HG03521 (cell line): ENCODE measurements around the gene SHC1.

Experiments
- ATAC-seq: cut with Tn5 transposase; IDR thresholded peaks from one replicate; pipeline ENCODE4 v1.9.1; 2021; ENCODE audit warnings: mild to moderate bottlenecking, moderate library complexity; ENCODE audit not compliant: unreplicated experiment

The SHC1 gene

GRCh38 chr1:155009221-155009711, 38.7 kb upstream of the SHC1 start:
- no peak for ATAC-seq

DNA sequence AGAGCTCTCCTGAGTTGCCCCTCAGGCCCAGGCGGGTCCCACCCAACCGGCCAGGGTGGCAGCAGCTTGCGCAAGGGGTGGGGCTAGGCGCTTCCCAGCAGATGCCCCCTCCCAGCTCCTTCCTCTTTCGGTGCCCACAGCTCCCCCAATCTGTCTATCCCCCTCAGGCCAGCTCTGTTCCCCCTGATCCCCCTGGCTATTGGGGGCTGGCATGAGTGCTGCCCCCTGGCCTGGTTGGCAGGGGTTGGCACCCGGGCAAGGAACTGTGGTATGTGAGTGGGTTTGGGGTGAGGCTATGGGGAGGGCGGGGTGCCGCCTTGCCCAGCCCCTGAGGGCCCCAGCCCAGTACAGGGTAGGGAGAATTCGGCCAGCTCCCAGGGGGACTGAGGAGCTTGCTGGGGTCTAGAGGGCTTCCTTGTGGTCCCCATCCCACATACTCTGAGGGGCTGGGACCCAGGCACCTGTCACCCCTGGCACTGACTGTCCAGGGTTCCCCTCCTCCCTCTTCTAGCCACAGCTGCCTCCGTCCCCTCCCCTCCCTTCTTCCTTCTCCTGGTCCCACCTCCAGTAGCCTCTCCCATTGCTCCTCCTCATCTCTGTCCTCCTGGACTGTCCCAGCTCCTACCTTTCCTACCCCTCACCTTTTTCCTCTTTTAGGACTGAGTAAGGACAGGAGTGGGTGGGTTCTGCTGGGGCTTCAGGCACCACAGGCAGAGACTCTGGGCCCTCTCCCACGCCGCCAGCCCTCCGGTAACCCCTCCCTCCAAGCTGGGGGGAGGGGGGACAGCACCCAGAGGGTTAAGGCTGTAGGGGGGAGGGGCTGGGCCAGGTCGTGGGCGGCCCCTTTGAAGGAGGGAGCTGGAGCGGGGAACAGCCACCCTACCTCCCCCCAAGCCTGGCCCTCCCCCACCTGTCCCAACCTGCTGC, 37.7 kb upstream of the SHC1 start:
- no peak for ATAC-seq

DNA sequence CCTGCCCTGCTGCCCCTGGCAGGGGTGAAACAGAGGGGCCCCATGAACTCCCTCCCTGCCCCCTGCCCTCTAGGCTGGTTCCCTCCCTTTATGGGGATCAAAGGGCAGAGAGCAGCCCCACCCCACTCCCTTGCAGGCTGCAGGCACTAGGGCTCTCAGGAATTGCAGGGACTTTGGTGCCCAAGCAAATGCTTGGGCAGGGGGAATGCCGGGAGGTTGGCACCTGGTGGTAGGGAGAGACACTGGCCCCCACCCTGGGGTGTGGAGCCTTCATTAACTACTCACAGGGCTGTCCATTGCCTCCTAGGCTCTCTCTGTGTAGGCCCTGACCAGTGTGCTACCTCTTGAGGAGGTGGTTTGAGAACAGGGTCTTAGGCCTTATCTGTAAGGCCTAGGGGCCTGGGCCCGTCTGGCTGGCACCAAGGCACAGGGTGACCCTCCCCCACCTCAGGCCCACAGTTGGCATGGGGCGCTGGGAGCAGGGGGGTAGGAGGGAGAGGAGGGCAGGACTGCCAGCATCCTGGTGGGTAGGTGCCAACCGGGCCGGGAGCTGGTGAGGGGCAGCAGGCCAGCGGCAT, 36.8 kb upstream of the SHC1 start:
- ATAC-seq: no peak

DNA sequence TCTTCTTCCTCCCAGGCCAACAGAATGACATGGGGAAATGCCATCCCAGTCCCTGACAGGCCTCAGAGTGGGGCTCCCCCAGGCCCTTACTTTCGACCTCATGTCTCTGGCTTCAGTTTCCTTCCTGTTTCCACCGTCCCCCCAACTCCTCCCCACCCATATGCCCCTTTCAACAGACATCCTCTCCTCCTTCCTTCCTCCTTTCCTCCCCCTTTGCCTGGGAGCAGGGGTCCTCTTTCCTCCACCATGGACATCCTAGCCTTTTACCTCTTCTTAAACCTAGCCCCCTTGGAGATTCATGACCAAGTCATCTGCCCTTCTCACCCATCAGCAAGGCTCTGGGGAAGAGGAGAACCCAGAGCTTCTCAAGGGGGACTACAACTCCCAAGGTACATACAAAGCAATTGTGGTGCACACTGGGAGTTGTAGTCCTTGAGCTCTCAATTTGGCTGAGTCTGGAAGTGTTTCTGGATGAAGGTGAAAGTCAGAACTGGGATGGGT, 36.1 kb upstream of the SHC1 start:
- ATAC-seq: no peak

DNA sequence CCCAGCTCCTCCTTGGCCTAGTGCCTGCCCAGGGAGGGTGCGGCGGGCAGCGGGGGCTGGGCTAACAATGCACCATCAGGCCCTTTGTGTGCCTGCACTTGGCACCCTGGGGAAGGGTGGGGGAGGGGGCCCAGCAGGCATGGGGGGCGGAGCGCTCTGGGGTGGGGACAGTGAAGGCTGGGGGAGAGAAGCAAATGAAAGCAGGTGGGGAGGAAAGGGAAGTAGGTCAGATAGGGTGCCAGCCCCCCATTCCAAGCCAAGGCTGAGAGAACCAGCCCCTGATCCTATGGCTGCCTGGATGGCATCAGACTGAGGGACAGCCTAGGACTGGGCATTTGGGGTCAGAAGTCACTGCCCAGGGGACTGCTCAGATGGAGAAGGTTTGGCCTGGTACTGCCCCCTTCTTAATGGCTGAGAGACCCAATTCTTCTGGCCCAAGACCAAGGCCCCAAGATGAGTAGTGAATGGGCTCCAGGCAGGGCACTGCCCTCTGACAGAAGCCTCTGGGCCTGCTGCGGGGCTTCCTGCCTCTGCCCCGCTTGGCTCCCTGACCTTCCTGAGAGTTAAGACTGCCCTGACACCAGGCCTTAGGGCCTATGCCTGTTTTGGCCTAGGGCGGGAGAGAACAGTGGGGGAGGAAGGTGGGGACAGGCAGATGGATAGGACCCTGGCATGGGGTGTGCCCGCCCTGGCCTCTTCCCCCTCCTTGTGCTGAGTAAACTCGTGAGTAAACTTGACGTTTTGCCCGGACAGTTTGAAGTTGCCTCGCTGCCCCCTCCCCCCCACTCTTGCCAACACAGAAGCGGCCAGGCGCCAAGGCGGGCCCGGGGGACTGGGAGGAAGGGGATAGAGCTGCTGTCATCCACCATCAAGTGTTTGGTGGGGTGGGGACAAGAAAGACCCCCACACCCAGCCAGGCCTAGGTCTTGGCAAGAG, 34.8 kb upstream of the SHC1 start:
- no peak for ATAC-seq

DNA sequence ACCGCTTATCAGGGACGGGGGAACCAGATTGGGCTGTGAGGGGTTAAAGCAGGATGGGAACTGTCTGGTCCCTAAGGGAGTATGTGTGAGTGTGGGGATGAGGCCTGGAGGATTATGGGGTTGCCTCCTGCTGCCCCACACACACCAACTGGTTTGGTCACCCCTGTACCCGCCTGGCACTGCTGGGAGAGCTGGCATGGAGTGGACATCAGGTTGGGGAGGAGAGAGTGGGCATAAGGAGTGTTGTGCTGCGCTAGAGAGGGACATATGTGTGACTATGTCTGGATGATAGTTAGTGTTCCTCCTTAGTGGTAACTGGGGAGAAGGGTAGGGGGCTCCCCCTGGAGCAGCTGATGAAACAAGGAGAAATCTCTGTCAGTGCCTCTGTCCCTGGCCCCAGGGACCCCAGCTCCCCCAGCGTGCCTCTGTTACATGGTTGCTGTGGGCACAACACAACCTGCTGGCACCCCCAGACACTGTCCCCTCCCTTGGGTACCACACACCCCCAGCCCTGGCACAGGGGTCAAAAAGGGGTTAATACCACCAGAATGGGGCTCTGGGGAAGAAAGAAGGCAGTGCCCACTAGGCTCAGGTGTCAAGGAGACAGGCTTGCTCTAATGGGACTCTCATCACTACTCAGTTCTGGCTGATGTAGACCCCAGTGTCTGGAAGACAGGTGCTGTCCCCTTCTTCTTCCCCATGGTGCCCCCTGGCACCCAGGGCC, 34.0 kb upstream of the SHC1 start:
- ATAC-seq: no peak

DNA sequence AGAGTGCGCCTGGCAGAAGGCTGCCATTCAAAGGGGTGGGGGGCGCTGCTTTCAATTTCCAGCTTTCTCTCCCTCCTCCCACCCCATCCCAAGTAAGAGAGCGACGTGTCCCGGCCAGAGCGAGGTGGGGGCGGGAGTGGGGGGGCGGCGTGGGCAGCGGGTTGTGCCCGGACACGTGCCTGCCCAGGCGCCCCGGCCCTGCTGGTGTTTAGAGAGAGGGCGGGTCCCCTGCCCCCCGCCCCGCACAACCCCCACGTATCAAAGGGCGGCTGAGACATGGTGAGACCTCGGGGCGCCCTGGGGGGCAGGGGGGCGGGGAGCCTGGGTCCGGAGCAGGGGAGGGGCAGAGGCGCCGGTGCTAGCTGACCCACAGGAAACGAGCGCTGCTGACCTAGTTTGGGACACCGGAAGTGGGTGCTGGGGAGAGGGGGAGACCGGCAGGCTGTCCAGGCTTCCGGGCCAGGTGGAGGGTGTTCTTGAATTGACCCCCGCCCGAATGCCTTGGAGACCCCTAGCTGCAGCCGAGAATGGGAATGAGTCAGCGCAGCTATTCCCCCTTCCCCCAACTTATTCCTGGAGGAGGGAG, 33.3 kb upstream of the SHC1 start:
- ATAC-seq: no peak

DNA sequence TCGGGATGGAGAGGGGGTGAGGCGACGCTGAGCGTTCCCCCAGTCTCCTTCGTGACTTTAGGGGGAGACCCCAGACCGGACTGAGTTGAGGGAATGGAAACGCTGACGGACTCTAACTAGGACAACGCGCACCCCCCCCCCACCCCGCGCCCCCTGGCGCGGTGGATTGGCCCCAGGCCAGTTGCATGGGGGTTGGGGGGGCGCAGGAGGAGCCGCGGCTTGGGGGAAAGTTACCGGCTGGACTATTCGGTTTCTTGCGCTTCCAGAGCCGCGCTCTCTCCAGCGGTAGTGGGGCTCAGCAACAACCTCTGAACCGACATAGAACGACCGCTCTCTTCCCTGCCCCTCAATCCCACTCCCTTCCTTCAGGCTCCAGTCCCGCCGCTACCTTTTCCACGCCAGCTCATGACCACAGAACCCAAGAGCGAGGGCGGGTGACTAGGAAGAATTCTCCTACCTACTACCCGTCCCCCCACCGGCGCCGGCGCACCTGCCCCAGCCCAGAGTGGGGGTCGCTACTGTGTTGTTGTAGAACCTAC, 32.7 kb upstream of the SHC1 start:
- ATAC-seq: no peak

GRCh38 chr1:155002464-155003226, 32.1 kb upstream of the SHC1 start, which contains the start of gene ZBTB7B:
ZBTB7B (plus strand) TSS chr1:155002802; CDS start chr1:155014661, 11,859 bp downstream.
- peak; percentile 4 for ATAC-seq

GRCh38 chr1:155001675-155002463, 31.3 kb upstream of the SHC1 start:
- ATAC-seq: peak; percentile 56

DNA sequence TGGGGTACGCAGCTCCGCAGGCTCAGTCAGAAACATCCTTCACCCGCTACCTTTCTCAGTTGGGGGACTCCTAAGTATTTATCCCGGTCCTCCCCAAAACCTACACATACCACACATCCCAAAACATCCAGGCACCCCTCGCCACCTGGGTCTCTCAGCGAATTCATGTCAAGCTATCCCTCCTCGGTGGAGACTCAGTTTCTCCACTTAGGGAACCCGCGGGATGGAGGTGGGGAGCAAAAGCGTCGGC, 30.8 kb upstream of the SHC1 start:
- ATAC-seq: no peak

DNA sequence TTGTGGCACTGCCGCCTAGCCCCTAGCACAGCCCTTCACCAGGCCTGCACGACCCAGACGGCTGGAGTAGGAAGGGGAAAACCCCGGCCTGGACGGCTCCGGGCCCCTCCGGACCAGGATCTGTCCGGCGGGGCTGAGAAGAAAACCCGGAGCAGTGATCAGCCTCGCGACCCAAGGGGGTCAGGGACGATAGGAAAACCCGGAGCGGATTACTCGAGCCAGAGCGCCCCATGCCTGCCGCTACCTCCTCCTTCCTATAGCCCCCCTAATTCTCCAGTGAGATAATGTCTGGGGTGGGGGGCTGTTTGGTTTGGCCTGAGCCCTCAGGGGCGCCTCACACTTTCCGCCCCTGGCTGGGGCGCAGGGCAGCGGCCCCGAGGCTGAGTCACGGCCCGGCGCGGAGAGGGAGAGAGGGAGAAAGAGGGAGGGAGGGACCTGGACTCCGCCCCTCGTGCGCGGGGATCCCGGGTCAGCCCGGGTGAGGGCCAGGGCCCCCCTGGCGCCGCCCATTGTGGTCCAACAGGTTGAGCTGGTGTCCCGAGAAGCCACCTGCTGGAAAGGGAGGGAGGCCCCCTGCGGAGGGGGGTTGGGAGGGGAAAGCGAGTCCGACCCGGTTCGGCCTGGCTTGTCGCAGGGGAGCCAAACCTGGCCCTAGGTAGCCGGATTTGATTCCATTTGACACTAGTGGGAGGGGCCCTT, 30.3 kb upstream of the SHC1 start:
- ATAC-seq: peak; percentile 29

GRCh38 chr1:155000411-155000725, 29.8 kb upstream of the SHC1 start:
- ATAC-seq: no peak

DNA sequence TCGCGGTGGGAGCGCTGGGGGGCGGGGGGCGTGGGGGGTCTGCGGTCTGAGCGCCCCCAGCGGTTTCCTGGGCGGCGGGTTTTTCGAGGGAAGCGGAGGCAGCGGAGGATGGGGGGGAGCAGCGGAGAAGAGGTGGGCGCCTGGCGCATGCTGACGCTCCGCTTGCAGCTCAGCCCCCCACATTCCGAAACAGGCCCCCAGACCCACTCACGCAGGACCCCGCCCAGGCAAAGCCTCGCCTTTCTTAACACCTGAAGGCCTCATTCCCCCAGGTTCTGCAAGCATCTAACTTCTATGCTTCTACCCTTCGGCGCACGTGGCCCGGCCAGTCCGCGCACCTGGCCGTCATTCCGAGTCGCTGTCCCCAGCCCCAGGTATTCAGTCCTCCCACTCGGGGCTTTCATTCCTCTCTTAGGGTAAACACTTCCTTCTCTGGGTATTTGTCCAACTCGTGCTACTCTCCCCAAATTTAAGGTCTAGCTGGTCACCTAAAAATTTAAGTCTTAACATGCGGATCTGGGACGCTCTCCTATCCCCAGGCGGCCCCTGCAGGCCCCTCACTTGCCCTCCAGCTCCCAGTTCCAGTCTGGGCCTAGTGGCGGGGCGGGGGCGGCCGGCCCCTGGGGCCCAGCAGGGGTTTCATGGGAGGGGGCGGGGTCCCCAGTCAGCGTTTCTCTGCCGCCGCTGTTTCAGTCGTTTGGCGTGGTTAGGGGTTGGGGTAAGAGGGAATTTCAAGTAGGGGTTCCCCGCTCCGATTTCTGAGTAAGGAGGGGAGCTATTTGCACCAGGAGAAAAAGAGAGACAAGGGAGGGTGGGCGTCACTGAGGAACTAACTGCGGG, 29.2 kb upstream of the SHC1 start:
- no peak for ATAC-seq

GRCh38 chr1:154998818-154999570, 28.4 kb upstream of the SHC1 start:
- no peak for ATAC-seq

DNA sequence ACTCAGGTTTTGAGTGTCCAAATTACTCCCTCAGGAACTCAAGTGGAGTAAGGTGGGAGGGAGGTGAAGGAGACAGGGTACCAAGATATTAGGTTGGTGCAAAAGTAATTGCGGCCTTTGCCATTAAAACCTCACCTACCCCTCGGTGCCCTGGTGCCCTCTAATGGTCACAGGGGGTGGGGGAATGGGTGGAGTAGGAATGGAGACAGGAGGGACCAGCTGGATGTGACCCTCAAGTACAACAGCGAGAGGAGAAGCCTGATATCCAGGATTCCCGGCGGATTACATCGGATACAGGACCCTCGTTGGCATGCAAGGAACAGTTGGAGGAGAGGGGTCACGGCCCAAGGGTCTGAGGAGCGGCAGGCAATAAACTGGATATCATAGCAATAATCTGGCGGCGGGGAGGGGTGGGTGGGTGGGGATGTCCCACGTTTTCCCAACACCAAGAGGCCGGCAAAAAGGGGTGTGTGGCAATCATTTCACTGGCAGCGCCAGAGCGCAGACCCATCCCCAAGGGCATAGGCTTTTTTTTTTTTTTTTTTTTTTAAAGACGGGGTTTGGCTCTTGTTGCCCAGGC, 27.7 kb upstream of the SHC1 start:
- ATAC-seq: no peak
